NK-92 (cell line): Measurements from ENCODE around the gene ENTPD8.
"Not testable (repeated sequence)": the region's sequence is repeated elsewhere in the genome, so short reads cannot be mapped to it uniquely, and the experiment has no call there.

ENCODE experiments used
- DNase-seq: peaks from one replicate; lab custom pipeline; 2025; ENCODE audit not compliant: unreplicated experiment; lab: John Stamatoyannopoulos, UW

Gene ENTPD8

DNA sequence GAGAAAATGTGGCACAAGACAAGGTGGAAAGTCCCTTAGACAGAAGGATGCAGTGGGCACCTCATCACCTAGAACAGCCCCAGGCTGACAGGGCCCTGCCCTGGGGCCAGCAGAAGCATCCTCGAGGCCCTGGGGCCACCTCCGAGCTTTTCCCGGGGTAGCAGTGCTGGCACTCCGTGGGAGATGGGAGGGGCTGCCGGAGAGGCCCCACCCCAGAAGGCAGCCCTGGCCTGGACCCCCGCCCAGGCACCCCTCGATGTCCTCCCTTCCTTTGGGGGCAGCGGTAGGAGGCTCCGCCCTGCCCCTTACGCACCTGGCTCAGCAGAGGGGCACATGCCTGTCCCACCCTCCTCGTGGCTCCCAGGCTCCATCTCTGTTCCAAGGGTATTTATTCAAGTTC, 35.7 kb upstream of the ENTPD8 start:
- no peak for DNase-seq

GRCh38 chr9:137475666-137476065, 34.5 kb upstream of the ENTPD8 start:
- DNase-seq = no peak

DNA sequence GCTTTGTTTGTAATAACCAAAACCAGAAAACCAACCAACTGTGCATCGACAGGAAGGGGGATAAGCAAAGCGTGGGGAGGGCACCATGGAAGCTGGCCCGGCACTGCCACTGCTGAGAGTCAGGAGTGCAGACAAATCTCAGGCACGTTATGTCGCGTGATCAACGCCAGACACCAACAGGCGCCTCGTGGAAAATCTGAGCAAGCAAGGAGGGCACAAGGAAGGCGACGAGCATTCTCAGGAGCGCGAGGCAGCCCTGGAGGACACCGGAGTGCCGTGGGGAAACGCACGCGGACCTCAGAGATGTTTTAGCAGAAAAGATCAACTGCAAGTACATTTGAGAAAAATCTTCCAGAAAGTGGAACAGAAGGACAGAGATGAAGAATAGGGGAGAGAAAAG, 33.1 kb upstream of the ENTPD8 start:
- no peak for DNase-seq

DNA sequence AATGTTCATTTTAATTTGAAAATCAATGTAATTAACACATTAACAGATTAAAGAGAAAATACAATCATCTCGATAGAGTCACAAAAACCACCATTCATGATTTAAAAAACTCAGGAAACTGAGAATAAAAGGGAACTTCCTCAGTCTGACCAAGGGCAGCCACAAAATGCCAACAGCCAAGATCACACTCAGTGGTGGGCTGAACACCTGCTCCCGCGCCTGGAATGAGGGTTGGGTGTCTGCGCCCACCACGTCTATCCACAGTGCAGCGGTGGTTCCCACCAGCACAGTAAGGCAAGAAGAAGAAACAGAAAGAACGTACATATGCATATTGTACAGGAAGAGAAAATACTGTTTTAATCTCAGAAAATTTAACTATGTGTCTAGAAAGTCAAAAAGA, 29.6 kb upstream of the ENTPD8 start:
- no peak for DNase-seq

DNA sequence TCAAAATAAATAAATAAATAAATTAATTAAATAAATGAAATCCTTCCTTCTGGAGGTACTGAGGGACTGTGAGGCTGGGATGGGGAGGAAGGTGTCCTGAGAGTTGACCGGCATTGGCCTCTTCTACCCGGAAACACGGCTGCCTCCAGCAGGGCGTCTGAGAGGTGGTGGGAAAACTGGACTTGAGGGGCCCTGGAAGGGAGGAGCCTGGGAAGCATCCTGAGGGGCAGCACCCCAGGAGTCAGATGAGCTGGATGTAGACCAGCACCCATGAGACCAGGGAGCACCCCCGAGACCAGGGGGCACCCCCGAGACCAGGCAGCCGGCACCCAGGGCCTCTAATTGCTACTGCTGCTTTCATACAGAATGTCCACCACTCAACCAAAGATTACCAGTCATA, 26.7 kb upstream of the ENTPD8 start:
- no peak for DNase-seq

DNA sequence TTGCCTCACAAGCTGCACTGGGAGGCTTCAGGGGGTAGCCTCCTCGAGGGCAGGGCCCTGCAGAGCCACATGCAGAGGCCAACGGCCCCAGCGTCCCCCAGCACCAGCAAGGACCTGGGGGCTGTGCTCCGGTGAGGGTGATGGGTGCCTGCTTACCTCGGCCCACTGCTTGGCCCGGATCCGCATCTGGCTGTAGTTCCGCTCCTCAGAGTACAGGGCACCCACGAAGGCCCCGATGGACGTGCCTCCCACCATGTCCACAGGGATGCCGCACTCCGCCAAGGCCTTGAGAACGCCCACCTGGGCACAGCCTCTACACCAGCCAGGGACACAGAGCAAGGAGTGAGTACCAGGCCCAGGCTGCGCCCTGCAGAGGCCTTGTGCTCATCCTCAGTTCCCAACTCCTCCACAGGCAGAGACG, 26.0 kb upstream of the ENTPD8 start:
- no peak for DNase-seq

DNA sequence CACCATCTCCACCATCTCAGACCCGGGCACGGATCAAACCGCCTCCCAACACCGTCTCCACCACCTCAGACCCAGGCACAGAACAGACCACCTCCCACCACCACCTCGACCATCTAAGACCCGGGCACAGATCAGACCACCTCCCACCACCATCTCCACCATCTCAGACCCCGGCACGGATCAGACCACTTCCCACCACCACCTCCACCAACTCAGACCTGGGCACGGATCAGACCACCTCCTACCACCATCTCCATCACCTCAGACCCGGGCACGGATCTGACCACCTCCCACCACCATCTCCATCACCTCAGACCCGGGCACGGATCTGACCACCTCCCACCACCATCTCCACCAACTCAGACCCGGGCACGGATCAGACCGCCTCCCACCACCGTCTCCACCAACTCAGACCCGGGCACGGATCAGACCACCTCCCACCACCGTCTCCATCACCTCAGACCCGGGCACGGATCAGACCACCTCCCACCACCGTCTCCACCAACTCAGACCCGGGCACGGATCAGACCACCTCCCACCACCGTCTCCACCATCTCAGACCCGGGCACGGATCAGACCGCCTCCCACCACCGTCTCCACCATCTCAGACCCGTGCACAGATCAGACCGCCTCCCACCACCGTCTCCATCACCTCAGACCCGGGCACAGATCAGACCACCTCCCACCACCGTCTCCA, 25.4 kb upstream of the ENTPD8 start:
- not testable (repeated sequence) for DNase-seq

GRCh38 chr9:137465720-137466388, 24.7 kb upstream of the ENTPD8 start:
- DNase-seq = no peak

DNA sequence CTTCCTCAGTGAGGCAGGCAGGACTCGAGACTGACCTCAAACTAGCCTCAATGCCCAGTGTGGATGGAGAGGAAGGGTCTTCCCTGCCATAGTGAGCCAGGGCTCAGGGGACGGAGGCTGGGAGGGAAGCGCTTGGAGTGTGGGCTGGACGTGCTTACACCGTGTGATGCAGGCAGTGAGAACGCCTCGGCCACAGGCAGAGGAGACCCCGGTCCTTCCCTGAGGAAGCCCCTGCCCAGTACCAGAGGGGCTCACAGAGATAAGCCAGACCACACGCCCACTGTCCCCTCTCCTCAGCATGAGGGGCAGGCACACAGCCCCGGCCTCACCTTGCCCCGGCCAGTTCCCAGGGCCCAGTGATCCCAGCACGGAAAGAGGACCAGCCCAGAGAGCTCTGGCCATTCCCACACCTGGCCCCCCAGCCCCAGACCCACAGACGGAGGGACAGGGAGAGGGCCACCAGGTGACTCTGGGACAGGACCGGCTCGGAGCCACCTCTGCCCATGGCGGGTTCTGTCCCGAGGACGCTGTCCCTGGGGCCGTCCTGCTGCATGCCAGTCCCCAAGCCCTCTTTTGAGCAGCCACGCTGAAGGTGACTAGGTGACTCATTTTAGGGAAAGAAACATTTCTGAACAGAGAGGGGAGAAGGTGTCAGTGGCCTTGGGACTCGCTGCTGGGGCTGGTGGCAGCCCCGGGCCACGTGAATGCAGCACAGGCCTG, 24.0 kb upstream of the ENTPD8 start:
- no peak for DNase-seq

DNA sequence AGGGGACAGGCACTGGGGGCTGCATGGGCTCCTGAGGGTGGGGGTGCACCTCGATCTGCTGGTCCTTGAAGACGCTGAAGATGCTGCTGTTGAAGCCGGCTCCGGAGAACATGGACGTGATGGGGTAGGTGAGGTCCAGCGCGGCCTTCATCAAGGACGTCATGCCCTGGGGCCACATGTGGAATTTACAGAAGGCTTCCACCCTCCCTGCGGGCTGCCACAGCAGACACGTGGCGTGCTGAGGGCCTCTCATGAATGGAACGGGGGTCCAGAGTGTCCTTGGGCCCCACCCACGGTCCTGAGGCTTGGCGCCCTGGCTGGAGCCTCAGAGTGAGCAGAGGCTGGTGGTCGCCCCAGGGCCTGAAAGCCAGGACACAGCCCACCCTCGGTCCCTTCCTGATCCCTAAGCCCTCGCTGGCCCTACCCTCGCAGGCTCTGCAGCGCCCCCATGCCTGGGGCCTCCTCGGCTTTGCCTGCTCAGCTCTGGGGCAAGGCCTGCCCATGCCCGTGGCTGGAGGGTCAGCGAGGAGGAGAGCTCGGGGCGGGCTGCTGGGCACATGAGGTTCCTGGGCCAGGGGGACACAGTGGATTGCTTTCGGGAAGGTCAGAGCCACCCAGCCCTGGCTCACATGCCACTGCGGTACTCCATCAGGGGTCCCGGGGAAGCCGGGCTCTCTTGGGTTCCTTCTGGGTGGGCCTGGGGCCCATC, 23.3 kb upstream of the ENTPD8 start:
- no peak for DNase-seq

GRCh38 chr9:137463931-137464290, 22.8 kb upstream of the ENTPD8 start:
- no peak for DNase-seq

DNA sequence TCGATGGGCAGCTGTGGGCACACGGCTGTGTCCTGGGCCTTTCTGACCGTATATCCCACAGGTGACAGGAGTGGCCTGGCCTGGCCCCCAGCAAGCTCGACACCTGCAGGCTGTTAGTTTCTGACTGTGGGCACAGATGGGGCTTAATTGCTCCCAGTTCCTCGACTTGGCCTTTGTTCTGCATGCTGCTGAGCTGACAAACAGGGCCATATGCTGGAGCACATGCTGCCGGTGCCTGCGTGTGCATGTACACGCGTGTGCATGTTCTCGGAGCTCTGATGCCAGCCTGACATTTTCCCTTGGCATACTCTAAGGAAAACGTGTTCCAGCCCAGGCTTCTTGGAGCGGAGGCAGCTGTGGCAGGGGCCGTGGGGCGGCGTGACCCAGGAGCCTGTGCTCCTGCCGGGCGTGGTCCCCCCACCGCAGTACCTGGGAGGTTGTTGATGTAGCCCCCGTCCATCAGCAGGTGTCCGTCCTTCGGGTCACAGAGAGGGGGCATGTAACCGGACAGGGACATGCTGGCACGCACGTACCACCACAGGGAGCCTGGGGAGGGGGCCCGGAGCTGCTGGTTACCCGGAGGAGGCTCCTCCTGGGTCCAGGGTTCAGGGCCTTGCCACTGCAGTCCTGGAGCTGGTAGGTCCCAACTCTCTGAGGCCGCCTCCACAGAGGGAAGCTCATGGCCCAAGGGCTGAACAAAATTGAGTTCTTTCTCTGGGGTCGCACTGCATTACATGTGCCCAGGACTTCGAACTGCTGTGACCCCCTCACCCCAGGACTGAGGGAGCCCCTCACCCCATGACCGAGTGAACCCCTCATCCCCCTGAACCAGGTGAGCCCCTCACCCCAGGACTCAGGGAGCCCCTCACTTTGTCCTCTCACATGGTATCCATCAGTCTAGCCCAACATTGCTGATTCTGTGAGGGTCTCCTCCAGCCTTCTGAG, 22.1 kb upstream of the ENTPD8 start:
- no peak for DNase-seq

DNA sequence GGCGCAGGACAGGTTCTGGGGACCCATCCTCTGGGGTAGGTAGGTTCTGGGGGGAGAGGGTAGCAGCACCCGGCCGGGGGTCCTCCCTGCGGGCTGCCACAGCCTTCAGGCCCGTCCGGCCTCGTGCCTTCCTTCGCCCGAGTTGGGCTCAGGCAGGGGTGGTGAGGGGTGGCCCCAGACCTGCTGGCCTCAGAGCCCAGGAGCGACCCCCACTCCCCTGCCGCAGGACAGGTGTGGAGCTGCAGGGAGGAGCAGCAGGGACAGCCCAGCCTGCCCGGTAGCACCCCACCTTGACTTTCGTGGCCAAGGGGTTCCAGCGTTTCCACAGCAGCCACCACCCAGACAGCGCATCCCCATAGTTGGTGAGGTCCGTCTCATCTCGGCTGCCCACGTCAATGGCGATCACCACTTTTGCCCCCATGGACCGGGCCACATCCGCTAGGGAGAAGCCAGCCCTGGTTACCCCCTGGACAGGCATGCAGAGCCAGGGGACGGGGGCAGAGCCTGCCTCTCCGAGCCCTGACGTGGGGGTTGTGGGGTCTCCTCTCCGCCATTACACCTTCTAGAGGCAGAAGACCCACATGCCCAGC, 21.3 kb upstream of the ENTPD8 start:
- DNase-seq = no peak

- peak; percentile 47 for DNase-seq
These were observed 20.7 kb upstream of the ENTPD8 start for GRCh38 chr9:137461663-137462395.

DNA sequence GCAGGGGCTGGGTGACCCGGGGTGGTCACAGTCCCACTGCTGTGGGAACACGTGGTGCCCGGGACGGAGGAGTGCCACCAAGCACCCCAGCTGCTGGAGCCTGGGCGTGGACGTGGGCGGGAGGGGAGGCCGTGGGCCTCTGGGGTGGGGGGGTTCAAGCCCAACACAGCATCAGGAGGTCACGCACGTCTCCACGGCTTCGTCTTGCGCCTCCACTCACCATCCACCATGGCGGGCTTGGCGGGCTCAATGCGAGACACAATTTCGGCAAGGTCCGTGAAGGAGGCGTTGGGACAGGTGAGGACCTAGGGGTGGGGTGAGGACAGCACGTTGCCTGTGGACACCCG, 20.1 kb upstream of the ENTPD8 start:
- no peak for DNase-seq

DNA sequence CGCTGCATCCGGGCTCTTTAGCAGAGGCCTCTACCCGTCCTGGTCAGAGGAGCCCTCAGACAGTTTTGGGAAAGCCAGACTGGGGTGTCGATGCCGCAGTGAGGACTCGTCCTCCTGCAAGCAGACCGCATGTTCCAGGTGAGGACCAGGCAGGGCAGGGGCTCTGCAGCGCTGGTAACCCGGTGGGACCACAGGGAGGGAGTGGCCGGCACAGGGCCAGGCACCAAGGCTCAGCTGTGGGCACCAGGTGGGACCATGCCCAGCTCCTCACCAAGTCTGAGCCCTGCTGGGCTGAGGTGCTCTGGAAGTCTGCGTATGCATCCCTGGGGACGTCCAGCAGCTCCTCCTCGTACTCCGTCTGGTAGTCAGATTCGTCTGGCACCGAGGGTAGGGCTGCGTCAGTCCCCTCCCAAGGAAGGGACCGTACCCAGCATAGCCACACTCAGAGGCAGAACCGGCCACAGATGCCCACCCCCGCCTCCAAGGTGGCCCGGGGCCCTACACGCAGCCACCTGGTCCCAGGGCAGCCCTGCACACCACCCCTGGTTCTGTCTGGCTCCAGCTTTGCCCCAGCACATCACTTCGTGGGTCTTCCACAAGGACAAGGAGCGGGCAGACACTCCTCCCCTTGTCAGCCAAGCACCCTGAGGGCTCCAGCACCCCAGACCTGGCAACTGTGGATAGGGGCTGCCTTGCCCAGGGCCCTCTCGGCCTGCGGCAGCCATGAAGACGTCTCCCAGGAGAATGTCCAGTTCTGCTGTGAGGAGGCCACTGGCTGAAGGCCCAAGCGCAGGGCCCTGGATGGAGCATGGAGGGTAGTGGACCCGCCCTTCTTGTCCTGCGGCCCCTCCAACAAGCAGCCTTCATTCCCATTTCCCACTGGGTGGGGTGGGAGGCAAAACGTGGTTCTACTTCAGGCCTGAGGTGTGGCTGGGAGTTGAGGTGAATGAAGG, 19.5 kb upstream of the ENTPD8 start:
- no peak for DNase-seq

DNA sequence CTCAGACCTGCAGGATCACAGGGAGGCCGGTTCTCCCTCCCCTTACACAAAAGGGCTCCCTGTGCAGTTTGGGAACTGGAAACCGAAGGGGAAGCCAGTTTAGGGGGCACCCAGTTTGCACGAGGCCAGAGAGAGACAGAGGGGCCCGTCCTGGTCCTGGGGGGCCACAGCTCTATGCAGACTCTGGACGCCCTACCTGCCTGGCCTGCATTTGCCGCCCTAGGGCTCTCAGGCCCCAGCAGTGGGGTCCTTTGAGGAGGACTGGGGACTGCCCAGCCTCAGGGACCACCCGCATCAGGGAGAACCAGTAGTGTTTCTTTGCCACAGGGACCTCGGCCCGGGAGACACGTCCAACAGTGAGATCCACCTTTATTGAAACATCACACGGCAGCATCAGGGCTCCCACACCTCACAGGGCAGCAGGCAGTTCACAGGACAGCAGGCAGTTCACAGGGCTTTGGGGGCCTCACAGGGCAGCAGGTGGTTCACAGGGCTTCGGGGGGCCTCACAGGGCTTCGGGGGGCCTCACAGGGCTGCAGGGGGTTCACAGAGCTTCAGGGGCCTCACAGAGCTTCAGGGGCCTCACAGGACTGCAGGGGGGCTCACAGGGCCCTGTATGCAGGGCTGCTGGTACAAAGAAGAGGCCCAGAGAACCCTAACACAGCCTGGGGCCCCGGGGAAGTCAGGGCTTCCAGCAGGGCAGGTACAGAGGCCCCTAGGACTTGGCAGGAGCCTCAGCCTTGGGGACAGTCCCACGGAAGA, 18.6 kb upstream of the ENTPD8 start:
- DNase-seq = no peak

DNA sequence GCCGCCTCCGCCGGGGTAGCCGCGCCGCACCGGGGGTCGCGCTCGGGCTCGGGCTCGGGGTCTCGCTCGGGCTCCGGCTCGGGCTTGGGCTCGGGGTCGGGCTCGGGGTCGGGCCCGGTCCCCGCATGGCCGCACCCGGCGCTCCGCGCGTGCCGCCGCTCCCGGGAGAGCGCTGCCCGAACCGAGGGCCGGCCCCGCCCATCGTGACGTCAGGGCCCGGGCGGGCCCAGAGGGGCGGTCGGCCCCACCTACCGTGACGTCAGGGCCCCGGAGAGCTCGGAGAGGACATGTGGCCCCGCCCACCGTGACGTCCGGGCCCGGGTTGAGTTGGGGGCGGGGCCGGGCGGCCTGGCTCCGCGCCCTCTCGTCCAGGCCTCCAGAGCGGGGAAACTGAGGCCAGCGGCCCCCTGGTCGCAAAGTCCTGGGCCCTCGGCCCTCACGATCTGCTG, 18.0 kb upstream of the ENTPD8 start, which contains the start of gene NSMF:
Gene NSMF, minus strand, starts transcription at position 183 of the 449 bp plus-strand sequence. CDS start 232 bp downstream, outside the sequence.
- peak; percentile 27 for DNase-seq
